UCSD-AML1 (cell line): ENCODE measurements around the gene DOCK9.

Experiments
- DNase-seq: peaks from one replicate; lab custom pipeline; 2025; ENCODE audit not compliant: unreplicated experiment; lab: John Stamatoyannopoulos, UW

The DOCK9 gene

GRCh38 chr13:98978280-98978679, 416 bp upstream of the DOCK9 start:
- no peak for DNase-seq

- DNase-seq: no peak
Observed at GRCh38 chr13:98976941-98977340, 923 bp downstream of the DOCK9 start.

GRCh38 chr13:98976338-98976737, 1.5 kb downstream of the DOCK9 start:
- DNase-seq: no peak

DNA sequence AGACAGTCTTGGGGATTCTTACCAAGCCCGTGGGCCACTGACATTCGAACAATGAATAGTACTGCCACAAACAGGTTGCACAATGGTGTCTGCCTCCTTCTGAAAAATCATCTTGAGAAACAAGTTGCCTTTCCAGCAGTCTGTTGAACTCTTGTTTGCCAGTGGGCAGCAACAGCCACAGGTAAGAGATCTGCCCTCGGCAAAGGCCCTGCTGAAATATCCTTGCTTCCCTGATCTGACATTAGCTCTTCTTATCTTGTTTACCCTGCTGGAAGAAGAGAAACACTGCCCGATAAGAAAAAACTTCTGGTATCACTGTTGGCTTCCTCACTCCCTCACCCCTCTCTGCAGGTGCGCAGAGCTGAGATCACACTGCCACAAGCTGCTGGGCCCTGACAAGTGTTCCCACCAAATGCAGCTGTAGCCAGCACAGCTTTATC, 2.0 kb downstream of the DOCK9 start:
- DNase-seq: no peak

DNA sequence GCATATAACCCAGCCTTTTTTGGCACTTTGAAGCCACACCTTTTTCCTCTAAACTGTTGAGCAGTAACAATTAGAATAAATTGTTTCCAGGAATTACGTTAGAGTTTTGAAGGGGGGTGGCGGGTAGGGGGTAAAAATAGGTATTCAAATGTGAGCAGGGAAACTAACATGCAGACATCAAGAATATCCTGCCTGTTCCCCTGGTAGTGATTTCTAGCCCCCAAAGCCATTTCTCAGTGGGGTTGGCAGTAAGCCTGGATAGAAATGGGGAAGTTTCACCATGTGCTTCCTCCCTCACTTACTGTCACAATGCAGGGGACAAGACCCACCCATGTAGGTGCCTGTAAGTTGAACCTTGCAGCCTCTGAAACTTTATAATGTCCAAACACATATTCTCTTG, 3.8 kb downstream of the DOCK9 start:
- DNase-seq: peak; percentile 34

DNA sequence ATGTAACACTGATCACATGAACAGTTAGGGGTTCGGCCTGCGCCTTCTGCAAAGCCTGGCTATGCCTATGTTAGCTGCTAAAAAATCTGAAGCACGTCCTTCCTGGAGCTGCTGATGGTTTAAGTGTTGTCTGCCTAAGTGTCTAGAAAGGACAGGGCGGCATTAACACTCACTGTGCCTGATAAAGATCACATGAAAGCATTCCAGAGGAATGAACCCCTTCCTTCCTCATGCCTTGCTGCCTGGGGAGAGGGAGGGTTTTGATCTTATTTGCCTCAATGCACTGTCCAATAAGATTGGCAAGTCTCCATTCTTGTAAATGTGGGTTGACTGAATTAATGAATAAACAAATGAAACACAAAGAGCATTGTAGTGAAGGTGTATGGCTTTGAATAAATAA, 5.2 kb downstream of the DOCK9 start:
- DNase-seq: no peak

- no peak for DNase-seq
Observed at GRCh38 chr13:98972059-98972458, 5.8 kb downstream of the DOCK9 start.

DNA sequence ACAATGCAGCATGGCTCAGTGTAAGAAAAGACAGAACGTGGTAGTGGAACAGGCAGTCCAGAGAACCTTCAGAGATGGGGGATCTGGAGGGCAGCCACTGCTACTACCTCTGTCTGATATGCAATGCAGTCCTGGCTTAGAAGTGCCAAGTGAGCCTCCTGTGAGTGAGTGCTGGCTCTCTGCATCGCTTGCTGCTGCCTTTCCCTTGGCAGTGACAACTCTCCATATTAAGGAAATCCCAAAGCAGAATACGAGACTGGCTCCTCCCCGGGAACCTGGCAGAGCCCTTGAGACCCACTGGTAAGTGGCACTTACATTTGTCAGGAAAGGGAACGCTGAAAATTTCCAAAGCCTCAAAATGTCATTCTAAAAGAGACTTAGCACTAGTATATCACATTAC, 7.5 kb downstream of the DOCK9 start:
- no peak for DNase-seq

DNA sequence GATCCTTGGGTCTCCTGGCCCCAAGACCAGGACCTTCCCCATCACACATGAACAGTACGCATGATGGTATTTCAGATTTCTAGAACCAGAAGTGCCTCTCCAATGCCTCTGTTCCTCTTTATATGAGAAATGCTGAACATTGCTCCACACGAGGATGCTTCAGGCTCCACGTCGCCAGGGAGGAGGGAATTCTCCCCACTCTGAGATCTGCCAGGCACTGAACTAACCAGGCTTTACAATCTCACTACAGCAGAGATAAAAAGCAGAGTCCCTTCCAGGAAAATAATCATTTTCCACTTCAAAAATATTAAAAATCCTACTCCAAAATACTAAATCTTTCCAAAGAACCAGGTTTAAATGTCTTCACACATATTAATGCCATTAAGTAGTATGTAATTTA, 10.4 kb downstream of the DOCK9 start:
- DNase-seq: no peak

- DNase-seq: no peak
Observed at GRCh38 chr13:98966019-98966418, 11.8 kb downstream of the DOCK9 start.

- DNase-seq: no peak
Observed at GRCh38 chr13:98965325-98965724, 12.5 kb downstream of the DOCK9 start.

GRCh38 chr13:98963917-98964316, 13.9 kb downstream of the DOCK9 start:
- DNase-seq: no peak

DNA sequence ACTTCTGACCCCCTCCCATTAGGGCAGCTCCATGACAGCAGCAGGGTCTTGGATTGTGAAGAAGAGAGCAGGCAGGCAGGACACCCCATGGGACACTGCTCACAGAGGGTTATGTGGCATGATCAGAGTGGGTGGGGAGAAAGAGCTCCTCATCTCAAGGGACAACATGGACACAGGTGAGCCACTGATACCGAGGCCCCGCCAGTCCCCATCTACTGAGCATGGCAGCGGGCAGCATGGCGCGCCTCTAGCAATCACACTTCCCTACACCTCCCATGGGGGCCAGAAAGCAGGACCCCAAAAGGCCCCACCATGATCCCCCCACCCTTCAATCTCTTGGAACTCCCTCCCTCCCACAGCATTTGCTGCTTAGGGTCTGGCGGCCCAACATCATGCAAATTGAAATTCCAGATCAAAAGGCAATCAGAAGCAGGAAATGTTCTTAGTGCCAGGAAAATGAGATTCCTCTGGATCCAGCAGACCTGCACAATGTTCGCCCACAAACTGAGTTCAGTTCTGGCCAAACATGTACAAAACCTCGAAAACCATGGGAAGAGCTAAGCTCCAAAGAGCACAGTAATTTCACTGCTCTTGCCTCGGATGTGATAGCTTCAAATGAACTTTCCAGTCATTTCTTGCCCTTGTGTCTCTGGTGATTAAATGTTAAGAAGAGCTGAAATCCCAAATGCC, 14.8 kb downstream of the DOCK9 start:
- DNase-seq: no peak

DNA sequence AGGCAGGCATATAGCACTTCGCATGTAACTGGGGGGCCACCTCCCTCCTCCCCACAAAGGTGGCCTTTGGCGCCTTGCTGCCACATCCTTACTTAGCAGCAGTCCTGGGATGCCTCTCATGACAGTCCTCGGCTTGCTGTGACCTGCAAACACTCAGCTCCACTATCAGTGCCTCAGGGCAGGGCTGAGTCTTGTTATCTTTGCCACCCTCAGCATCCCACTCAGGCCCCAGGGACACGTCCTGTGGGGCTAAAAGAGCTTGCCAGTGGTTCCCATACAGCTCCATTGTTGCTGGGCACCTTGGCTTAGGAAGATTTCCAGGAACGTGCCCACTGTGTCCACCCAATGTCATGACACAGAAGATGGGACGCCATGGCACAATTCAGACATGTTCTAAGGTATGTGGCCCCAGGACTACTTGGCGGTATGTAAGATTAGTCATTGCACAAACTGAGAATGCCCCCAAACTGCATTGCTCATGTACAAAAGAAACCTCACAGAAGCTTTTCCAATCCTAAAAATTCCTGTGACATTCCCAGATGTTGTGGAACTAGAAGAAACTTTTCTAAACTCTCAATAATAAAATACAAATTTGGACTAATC, 16.3 kb downstream of the DOCK9 start:
- no peak for DNase-seq

- DNase-seq: no peak
Observed at GRCh38 chr13:98960606-98961502, 17.0 kb downstream of the DOCK9 start.

DNA sequence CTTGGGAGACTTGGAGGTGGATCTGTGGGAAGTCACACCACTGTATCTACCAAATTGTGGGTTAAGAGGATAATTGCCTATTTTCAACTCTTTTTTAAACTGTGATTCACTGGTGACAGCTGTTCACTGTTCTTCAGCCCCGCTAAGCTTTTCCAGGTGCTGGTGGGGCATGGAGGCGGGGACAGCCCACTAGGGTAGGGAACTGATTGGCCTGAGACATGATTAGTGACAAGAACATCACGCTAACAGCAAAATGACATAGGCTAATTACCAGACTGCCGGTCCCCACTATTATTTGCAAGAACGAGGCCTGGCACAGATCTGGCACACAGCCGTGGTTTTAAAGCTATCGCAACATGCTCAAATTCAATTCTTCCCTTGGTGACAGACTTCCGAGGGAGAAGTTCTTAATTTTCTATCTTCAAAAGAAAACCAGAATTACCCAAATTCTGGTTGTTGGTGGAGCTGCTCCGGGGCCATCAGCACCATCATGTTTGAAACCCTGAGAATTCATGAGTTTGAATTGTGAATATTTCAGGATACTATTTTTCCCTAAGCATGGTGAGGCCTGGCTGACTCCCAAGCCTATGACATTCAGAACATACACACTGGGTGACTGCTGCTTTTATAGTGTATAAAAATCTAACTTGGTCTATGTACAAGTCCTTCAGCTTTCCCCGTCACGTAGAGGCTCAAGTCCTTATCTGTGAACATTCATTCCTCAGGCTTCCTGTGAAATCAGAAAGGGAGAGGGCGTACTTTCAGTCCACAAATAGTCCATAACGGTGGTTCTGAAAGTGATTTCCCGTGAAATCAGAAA, 17.9 kb downstream of the DOCK9 start:
- DNase-seq: no peak

GRCh38 chr13:98959291-98959690, 18.6 kb downstream of the DOCK9 start:
- no peak for DNase-seq

DNA sequence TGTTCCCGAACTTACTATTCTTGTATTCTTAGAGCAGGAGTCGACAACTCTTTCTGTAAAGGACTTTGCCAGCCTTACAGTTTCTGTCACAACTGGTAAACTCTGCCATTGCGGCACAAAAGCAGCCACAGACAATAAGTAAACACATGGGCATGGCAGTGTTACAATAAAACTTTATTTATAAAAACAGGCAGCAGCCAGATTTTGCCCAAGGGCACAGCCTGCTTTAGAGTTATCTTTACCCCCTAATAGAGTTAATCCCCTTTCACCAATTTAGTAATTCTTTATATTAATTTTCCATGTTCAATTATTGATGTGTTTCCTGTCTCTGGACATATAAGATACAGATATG, 19.4 kb downstream of the DOCK9 start:
- DNase-seq: no peak

DNA sequence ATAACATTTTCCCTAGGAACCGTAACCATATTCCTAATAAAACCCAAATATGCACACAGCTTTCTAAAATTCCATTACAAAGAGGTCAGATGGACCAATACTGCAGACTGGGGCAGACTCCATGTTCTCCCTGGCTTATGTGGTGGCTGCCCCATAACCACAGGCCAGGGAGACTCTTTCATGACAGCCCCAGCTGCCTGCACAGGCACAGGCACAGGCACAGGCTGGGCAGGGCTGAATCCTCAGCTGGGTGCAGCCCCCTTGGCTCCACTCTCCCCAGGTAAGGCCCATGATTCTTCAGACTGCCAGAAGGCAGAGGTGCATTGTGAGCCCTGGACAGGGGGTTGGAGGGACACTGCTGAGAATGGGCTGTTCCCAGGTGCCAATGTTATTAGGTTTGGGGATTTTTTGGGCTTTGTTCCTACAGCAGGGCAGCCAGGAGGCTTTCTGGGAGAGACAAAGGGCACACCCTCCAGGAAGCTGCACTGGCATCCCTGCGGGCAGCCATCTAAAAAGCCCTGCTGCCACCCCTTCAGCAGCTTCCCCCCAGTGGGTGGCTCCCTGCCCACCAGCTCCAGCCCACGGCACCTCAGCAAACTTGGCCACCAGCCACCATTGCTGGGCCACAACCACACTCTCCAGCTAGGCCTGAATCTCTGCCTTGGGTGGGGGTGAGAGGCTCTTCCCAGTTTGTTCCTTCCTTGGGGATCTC, 20.0 kb downstream of the DOCK9 start:
- no peak for DNase-seq

GRCh38 chr13:98955336-98955735, 22.5 kb downstream of the DOCK9 start:
- no peak for DNase-seq

- DNase-seq: no peak
Observed at GRCh38 chr13:98954313-98954712, 23.6 kb downstream of the DOCK9 start.
